Ascending aorta (tissue), 2 donors: ENCODE results near the gene TGFBRAP1. TPM values are rescaled to one million over a fixed set of nuclear protein-coding genes. Genes with fewer than 3 reads are reported as not detected.

Source experiments
- DNase-seq, 2 donors: peaks; one replicate each; pipeline ENCODE4 v3.0.0-alpha.2; 2019; ENCODE audit warnings: low spot score in 2 of 2
- H3K27ac ChIP-seq, 2 donors: fragments of 200-600 bp; sonication (generic); one replicate each; pipeline ENCODE4 v1.5.1; 2016 to 2017; ENCODE audit warnings: mild to moderate bottlenecking in 1 of 2
- H3K27me3 ChIP-seq: fragments of 200-600 bp; sonication (generic); one replicate; pipeline ENCODE4 v1.5.1; 2017
- H3K36me3 ChIP-seq, 2 donors: fragments of 200-600 bp; sonication (generic); one replicate each; pipeline ENCODE4 v1.5.1; 2016
- H3K4me1 ChIP-seq, 2 donors: fragments of 200-600 bp; sonication (generic); one replicate each; pipeline ENCODE4 v1.5.1; 2016 to 2017; ENCODE audit warnings: mild to moderate bottlenecking in 1 of 2
- H3K4me3 ChIP-seq, 2 donors: fragments of 200-600 bp; sonication (generic); one replicate each; pipeline ENCODE4 v1.5.1; 2016 to 2017; ENCODE audit warnings: mild to moderate bottlenecking in 1 of 2
- H3K9me3 ChIP-seq, 2 donors: fragments of 200-600 bp; sonication (generic); one replicate each; pipeline ENCODE4 v1.5.1; 2016
- CTCF ChIP-seq, 3 experiments: fragments of 200-600 bp in 2 of 3; fragments of 450-650 bp in 1 of 3; sonication (generic) in 2 of 3; IDR thresholded peaks; one replicate each; pipeline ENCODE4 v1.5.1; 2016 to 2019; ENCODE audit warnings: antibody characterized with exemption in 3 of 3, mild to moderate bottlenecking in 1 of 3, moderate library complexity in 1 of 3
- intact Hi-C: fragments of 100-400 bp; cut with DNase I; formaldehyde crosslinking; loops from one replicate; pipeline ENCODE4 v1.15.1; 2023
- total RNA-seq: library from RNA; depleted of rRNA; stranded (reverse); fragments of >200 nt; gene quantifications from one replicate; pipeline ENCODE4 v1.1.0, GENCODE V29; 2016

TGFBRAP1 gene
- total RNA-seq, 1 donor from 2014 or later = 30.1 TPM

- DNase-seq = no peak
- H3K36me3 ChIP-seq = peaks cover 41 to 64% of the 10 kb centered on the region in 2 donors
- H3K4me3 ChIP-seq = no peak overlapping the region
- no peak overlapping the region for H3K27ac ChIP-seq
- peak in 1 of 3 experiments; percentile 36 for TF ChIP-seq CTCF (IDR thresholded peaks at IDR 0.05)
- intact Hi-C loops = no loop called here
- no peaks in the 10 kb centered on the region for H3K9me3 ChIP-seq
- H3K4me1 ChIP-seq = no peaks in the 10 kb centered on the region
- no peaks in the 10 kb centered on the region for H3K27me3 ChIP-seq
Measured at GRCh38 chr2:105294844-105295481, 34.6 kb downstream of the TGFBRAP1 start.

GRCh38 chr2:105294046-105294445 lies 35.5 kb downstream of the TGFBRAP1 start:
- intact Hi-C loops = no loop called here
- no peak overlapping the region for H3K27ac ChIP-seq

GRCh38 chr2:105291981-105292380 lies 37.6 kb downstream of the TGFBRAP1 start:
- TF ChIP-seq CTCF (IDR thresholded peaks at IDR 0.05) = no peak
- H3K4me1 ChIP-seq = no peaks in the 10 kb centered on the region
- intact Hi-C loops = no loop called here
- no peak overlapping the region for H3K27ac ChIP-seq
- no peak overlapping the region for H3K4me3 ChIP-seq
- H3K27me3 ChIP-seq = no peaks in the 10 kb centered on the region
- no peaks in the 10 kb centered on the region for H3K9me3 ChIP-seq
- peaks cover 42 to 53% of the 10 kb centered on the region in 2 donors for H3K36me3 ChIP-seq
- no peak for DNase-seq

More at GRCh38 chr2:105294046-105294445, 35.5 kb downstream of the TGFBRAP1 start:
- Histone ChIP-seq H3K9me3 (no peaks in the 10 kb centered on the region), H3K36me3 (peaks cover 45 to 65% of the 10 kb centered on the region in 2 donors), H3K4me3 (no peak overlapping the region), H3K27me3 (no peaks in the 10 kb centered on the region), H3K4me1 (no peaks in the 10 kb centered on the region)
- no peak for TF ChIP-seq CTCF (IDR thresholded peaks at IDR 0.05)
- DNase-seq = no peak

GRCh38 chr2:105290981-105291660 lies 38.4 kb downstream of the TGFBRAP1 start:
- intact Hi-C loops = no loop called here
- no peak for TF ChIP-seq CTCF (IDR thresholded peaks at IDR 0.05)
- H3K9me3 ChIP-seq = no peaks in the 10 kb centered on the region
- H3K4me3 ChIP-seq = no peak overlapping the region
- DNase-seq = no peak
- no peaks in the 10 kb centered on the region for H3K4me1 ChIP-seq
- peaks cover 43 to 58% of the 10 kb centered on the region in 2 donors for H3K36me3 ChIP-seq
- H3K27ac ChIP-seq = no peak overlapping the region
- no peaks in the 10 kb centered on the region for H3K27me3 ChIP-seq

- Histone ChIP-seq H3K4me1 (no peaks in the 10 kb centered on the region), H3K9me3 (no peaks in the 10 kb centered on the region), H3K36me3 (peaks cover 44 to 60% of the 10 kb centered on the region in 2 donors), H3K27ac (no peak overlapping the region), H3K27me3 (no peaks in the 10 kb centered on the region), H3K4me3 (no peak overlapping the region)
- TF ChIP-seq CTCF (IDR thresholded peaks at IDR 0.05) = no peak
- intact Hi-C loops = no loop called here
- DNase-seq = no peak
Measured at GRCh38 chr2:105288133-105288532, 41.4 kb downstream of the TGFBRAP1 start.
